NB4 (cell line): Measurements from ENCODE around the gene MRPL39.

ENCODE experiments used
- POLR2A ChIP-seq: IDR thresholded peaks from 2 replicates; pipeline ENCODE4 v1.6.1; 2011; ENCODE audit warnings: mild to moderate bottlenecking; ENCODE audit not compliant: insufficient read length; ENCODE audit errors: extremely low read depth
- TF ChIP-seq, protein P1 (sequence below): IDR thresholded peaks from one replicate; pipeline ENCODE4 v1.5.1; 2012; ENCODE audit warnings: low read depth, low read length
- TF ChIP-seq, protein P2 (sequence below): IDR thresholded peaks from 2 replicates; pipeline ENCODE4 v1.6.1; 2011; ENCODE audit warnings: low read depth, low read length

DNA sequence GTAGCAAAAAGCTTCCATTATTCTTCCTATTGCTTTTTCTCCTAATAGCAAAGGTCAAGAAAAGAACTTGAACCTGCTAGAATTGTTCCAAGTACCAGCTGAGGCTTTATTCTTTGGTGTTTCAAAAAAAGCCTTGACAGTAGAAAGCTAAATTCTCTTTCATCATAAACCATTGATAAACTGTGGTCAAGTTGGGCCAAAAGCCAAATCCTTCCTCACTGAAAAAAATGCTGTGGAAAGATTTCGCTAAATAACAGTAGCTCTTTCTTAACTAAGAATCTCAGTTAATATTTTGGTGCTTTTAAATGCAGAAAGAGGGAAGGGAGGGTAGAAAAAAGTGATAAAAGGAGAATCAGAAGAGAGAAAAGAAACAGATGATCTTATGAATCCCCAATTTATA is 17.8 kb upstream of the MRPL39 start:
- TF ChIP-seq, protein P1, sequence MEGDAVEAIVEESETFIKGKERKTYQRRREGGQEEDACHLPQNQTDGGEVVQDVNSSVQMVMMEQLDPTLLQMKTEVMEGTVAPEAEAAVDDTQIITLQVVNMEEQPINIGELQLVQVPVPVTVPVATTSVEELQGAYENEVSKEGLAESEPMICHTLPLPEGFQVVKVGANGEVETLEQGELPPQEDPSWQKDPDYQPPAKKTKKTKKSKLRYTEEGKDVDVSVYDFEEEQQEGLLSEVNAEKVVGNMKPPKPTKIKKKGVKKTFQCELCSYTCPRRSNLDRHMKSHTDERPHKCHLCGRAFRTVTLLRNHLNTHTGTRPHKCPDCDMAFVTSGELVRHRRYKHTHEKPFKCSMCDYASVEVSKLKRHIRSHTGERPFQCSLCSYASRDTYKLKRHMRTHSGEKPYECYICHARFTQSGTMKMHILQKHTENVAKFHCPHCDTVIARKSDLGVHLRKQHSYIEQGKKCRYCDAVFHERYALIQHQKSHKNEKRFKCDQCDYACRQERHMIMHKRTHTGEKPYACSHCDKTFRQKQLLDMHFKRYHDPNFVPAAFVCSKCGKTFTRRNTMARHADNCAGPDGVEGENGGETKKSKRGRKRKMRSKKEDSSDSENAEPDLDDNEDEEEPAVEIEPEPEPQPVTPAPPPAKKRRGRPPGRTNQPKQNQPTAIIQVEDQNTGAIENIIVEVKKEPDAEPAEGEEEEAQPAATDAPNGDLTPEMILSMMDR, result no peak
- no peak for TF ChIP-seq POLR2A
- TF ChIP-seq, protein P2, sequence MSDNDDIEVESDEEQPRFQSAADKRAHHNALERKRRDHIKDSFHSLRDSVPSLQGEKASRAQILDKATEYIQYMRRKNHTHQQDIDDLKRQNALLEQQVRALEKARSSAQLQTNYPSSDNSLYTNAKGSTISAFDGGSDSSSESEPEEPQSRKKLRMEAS, result no peak
